Measurements from ENCODE around the gene ZNF423. TPM values are rescaled to one million over a fixed set of nuclear protein-coding genes. Genes with fewer than 3 reads are reported as not detected.

The ZNF423 gene
- total and polyA plus RNA-seq, 4 donors = 1.1 to 14.8 (median 3.3) TPM

GRCh38 chr16:49848530-49848929, 7.4 kb downstream of the ZNF423 start:
- H3K27ac ChIP-seq (ENCODE audit: low read depth in 1 of 2, low read length in 1 of 2) = no peak overlapping the region
- ATAC-seq (ENCODE audit: insufficient read depth, low FRiP score) (no peak), DNase-seq (no peak)
- H3K4me1 ChIP-seq (ENCODE audit: control insufficient read depth in 5 of 5, insufficient read depth in 5 of 5, low read length in 5 of 5) = peaks cover 0 to 61% (median 32%) of the 10 kb centered on the region in 5 donors
- H3K9me3 ChIP-seq (ENCODE audit: control insufficient read depth in 4 of 4, insufficient read depth in 3 of 4, low read length in 3 of 4) = no peaks in the 10 kb centered on the region
- H3K9ac ChIP-seq (ENCODE audit: insufficient read depth in 1 of 2, low read length in 2 of 2) = no peak overlapping the region
- TF ChIP-seq CTCF (IDR thresholded peaks at IDR 0.05; ENCODE audit: control extremely low read depth, extremely low read depth) = no peak
- H3K36me3 ChIP-seq (ENCODE audit: control insufficient read depth in 4 of 4, insufficient read depth in 4 of 4, low read length in 4 of 4) = peaks cover 0 to 4% (median 0%) of the 10 kb centered on the region in 4 donors
- H3K27me3 ChIP-seq (ENCODE audit: control insufficient read depth in 3 of 3, insufficient read depth in 3 of 3, low read length in 2 of 3) = no peaks in the 10 kb centered on the region
- 91 to 94% methylated on average over 8 of the region's 8 CpGs for WGBS, 2 donors
- no peak overlapping the region for H3K4me3 ChIP-seq

- Histone ChIP-seq H3K27me3 (ENCODE audit: control insufficient read depth in 3 of 3, insufficient read depth in 3 of 3, low read length in 2 of 3) (no peaks in the 10 kb centered on the region), H3K9me3 (ENCODE audit: control insufficient read depth in 4 of 4, insufficient read depth in 3 of 4, low read length in 3 of 4) (no peaks in the 10 kb centered on the region), H3K4me3 (no peak overlapping the region), H3K9ac (ENCODE audit: insufficient read depth in 1 of 2, low read length in 2 of 2) (no peak overlapping the region), H3K4me1 (ENCODE audit: control insufficient read depth in 5 of 5, insufficient read depth in 5 of 5, low read length in 5 of 5) (peaks cover 0 to 52% (median 17%) of the 10 kb centered on the region in 5 donors), H3K27ac (ENCODE audit: low read depth in 1 of 2, low read length in 1 of 2) (no peak overlapping the region), H3K36me3 (ENCODE audit: control insufficient read depth in 4 of 4, insufficient read depth in 4 of 4, low read length in 4 of 4) (peaks cover 0 to 4% (median 0%) of the 10 kb centered on the region in 4 donors)
- WGBS, 2 donors = 88 to 92% methylated on average over 2 of the region's 2 CpGs
- no peak for TF ChIP-seq CTCF (IDR thresholded peaks at IDR 0.05; ENCODE audit: control extremely low read depth, extremely low read depth)
- DNase-seq = no peak
- ATAC-seq (ENCODE audit: insufficient read depth, low FRiP score) = no peak
Measured at GRCh38 chr16:49846800-49847199, 9.1 kb downstream of the ZNF423 start.

GRCh38 chr16:49844359-49844758, 11.6 kb downstream of the ZNF423 start:
- ATAC-seq (ENCODE audit: insufficient read depth, low FRiP score) = no peak
- peaks cover 0 to 40% (median 13%) of the 10 kb centered on the region in 5 donors for H3K4me1 ChIP-seq (ENCODE audit: control insufficient read depth in 5 of 5, insufficient read depth in 5 of 5, low read length in 5 of 5)
- DNase-seq = peak in 1 of 3 donors; percentile 33
- no peak for TF ChIP-seq CTCF (IDR thresholded peaks at IDR 0.05; ENCODE audit: control extremely low read depth, extremely low read depth)
- H3K27ac ChIP-seq (ENCODE audit: low read depth in 1 of 2, low read length in 1 of 2) = peak overlapping the region in 1 of 2 donors; percentile 37
- H3K9ac ChIP-seq (ENCODE audit: insufficient read depth in 1 of 2, low read length in 2 of 2) = no peak overlapping the region
- no peaks in the 10 kb centered on the region for H3K9me3 ChIP-seq (ENCODE audit: control insufficient read depth in 4 of 4, insufficient read depth in 3 of 4, low read length in 3 of 4)
- H3K27me3 ChIP-seq (ENCODE audit: control insufficient read depth in 3 of 3, insufficient read depth in 3 of 3, low read length in 2 of 3) = peaks cover 0 to 3% (median 0%) of the 10 kb centered on the region in 3 donors
- no peak overlapping the region for H3K4me3 ChIP-seq
- WGBS, 2 donors = 78 to 86% methylated on average over 6 of the region's 6 CpGs
- peaks cover 0 to 4% (median 0%) of the 10 kb centered on the region in 4 donors for H3K36me3 ChIP-seq (ENCODE audit: control insufficient read depth in 4 of 4, insufficient read depth in 4 of 4, low read length in 4 of 4)

GRCh38 chr16:49843758-49844157, 12.2 kb downstream of the ZNF423 start:
- H3K4me1 ChIP-seq (ENCODE audit: control insufficient read depth in 5 of 5, insufficient read depth in 5 of 5, low read length in 5 of 5) = peaks cover 0 to 38% (median 12%) of the 10 kb centered on the region in 5 donors
- no peak overlapping the region for H3K4me3 ChIP-seq
- ATAC-seq (ENCODE audit: insufficient read depth, low FRiP score) (no peak), DNase-seq (peak in 1 of 3 donors; percentile 50)
- TF ChIP-seq CTCF (IDR thresholded peaks at IDR 0.05; ENCODE audit: control extremely low read depth, extremely low read depth) = no peak
- no peak overlapping the region for H3K27ac ChIP-seq (ENCODE audit: low read depth in 1 of 2, low read length in 1 of 2)
- WGBS, 2 donors = 71 to 75% methylated on average over 8 of the region's 8 CpGs
- no peaks in the 10 kb centered on the region for H3K9me3 ChIP-seq (ENCODE audit: control insufficient read depth in 4 of 4, insufficient read depth in 3 of 4, low read length in 3 of 4)
- peaks cover 0 to 3% (median 0%) of the 10 kb centered on the region in 3 donors for H3K27me3 ChIP-seq (ENCODE audit: control insufficient read depth in 3 of 3, insufficient read depth in 3 of 3, low read length in 2 of 3)
- peaks cover 0 to 4% (median 0%) of the 10 kb centered on the region in 4 donors for H3K36me3 ChIP-seq (ENCODE audit: control insufficient read depth in 4 of 4, insufficient read depth in 4 of 4, low read length in 4 of 4)
- H3K9ac ChIP-seq (ENCODE audit: insufficient read depth in 1 of 2, low read length in 2 of 2) = no peak overlapping the region

Data from lung (tissue), 12 donors.